ENCODE data around the gene ANKRD65. TPM values are rescaled to one million over a fixed set of nuclear protein-coding genes. Genes with fewer than 3 reads are reported as not detected.
"Not testable (repeated sequence)": the region's sequence is repeated elsewhere in the genome, so short reads cannot be mapped to it uniquely, and the experiment has no call there.

ANKRD65 gene
- total and polyA plus RNA-seq, 5 donors, result 1.6 to 4.5 (median 3.1) TPM

- DNase-seq, result peak in 1 of 3 donors; percentile 30
- Histone ChIP-seq H3K9me3 (ENCODE audit: control insufficient read depth, low read length) (no peaks in the 10 kb centered on the region), H3K27ac (ENCODE audit: low read length) (no peak overlapping the region), H3K4me3 (ENCODE audit: low read length) (no peak overlapping the region), H3K27me3 (ENCODE audit: control insufficient read depth, insufficient read depth) (no peaks in the 10 kb centered on the region), H3K4me1 (ENCODE audit: control insufficient read depth, insufficient read depth, low read length) (no peaks in the 10 kb centered on the region)
- ATAC-seq, result no peak
- 82% methylated on average over 30 of the region's 30 CpGs for WGBS
- intact Hi-C loops (cut with DNase I), result no loop called here
Measured at GRCh38 chr1:1455366-1455884, 34.3 kb upstream of the ANKRD65 start.

GRCh38 chr1:1454286-1455056 is 33.4 kb upstream of the ANKRD65 start:
- 73% methylated on average over 36 of the region's 41 CpGs for WGBS
- H3K4me3 ChIP-seq (ENCODE audit: low read length); H3K27ac ChIP-seq (ENCODE audit: low read length); H3K4me1 ChIP-seq (ENCODE audit: control insufficient read depth, insufficient read depth, low read length); intact Hi-C loops (cut with DNase I); ATAC-seq; H3K9me3 ChIP-seq (ENCODE audit: control insufficient read depth, low read length); H3K27me3 ChIP-seq (ENCODE audit: control insufficient read depth, insufficient read depth): not testable (repeated sequence)
- peak in 1 of 3 donors; percentile 21 for DNase-seq

GRCh38 chr1:1452882-1453281 is 31.8 kb upstream of the ANKRD65 start:
- ATAC-seq, result no peak
- WGBS, result 90% methylated on average over 16 of the region's 16 CpGs
- Histone ChIP-seq H3K9me3 (ENCODE audit: control insufficient read depth, low read length) (no peaks in the 10 kb centered on the region), H3K27me3 (ENCODE audit: control insufficient read depth, insufficient read depth) (no peaks in the 10 kb centered on the region), H3K27ac (ENCODE audit: low read length) (no peak overlapping the region), H3K4me1 (ENCODE audit: control insufficient read depth, insufficient read depth, low read length) (no peaks in the 10 kb centered on the region), H3K4me3 (ENCODE audit: low read length) (no peak overlapping the region)
- intact Hi-C loops (cut with DNase I), result no loop called here
- peak in 1 of 3 donors; percentile 24 for DNase-seq

- WGBS, result 83% methylated on average over 8 of the region's 8 CpGs
- H3K4me3 ChIP-seq (ENCODE audit: low read length); H3K9me3 ChIP-seq (ENCODE audit: control insufficient read depth, low read length); ATAC-seq; H3K27ac ChIP-seq (ENCODE audit: low read length); intact Hi-C loops (cut with DNase I); H3K4me1 ChIP-seq (ENCODE audit: control insufficient read depth, insufficient read depth, low read length); DNase-seq; H3K27me3 ChIP-seq (ENCODE audit: control insufficient read depth, insufficient read depth): not testable (repeated sequence)
Measured at GRCh38 chr1:1452365-1452739, 31.3 kb upstream of the ANKRD65 start.

- ATAC-seq, result no peak
- Histone ChIP-seq H3K9me3 (ENCODE audit: control insufficient read depth, low read length) (no peaks in the 10 kb centered on the region), H3K4me3 (ENCODE audit: low read length) (no peak overlapping the region), H3K27me3 (ENCODE audit: control insufficient read depth, insufficient read depth) (no peaks in the 10 kb centered on the region), H3K4me1 (ENCODE audit: control insufficient read depth, insufficient read depth, low read length) (no peaks in the 10 kb centered on the region), H3K27ac (ENCODE audit: low read length) (no peak overlapping the region)
- 88% methylated on average over 26 of the region's 26 CpGs for WGBS
- peak in 2 of 3 donors; percentile 37 to 42 for DNase-seq
- intact Hi-C loops (cut with DNase I), result no loop called here
Measured at GRCh38 chr1:1451696-1452364, 30.8 kb upstream of the ANKRD65 start.

- H3K4me1 ChIP-seq (ENCODE audit: control insufficient read depth, insufficient read depth, low read length); H3K4me3 ChIP-seq (ENCODE audit: low read length); H3K9me3 ChIP-seq (ENCODE audit: control insufficient read depth, low read length); H3K27me3 ChIP-seq (ENCODE audit: control insufficient read depth, insufficient read depth); H3K27ac ChIP-seq (ENCODE audit: low read length); intact Hi-C loops (cut with DNase I); ATAC-seq: not testable (repeated sequence)
- DNase-seq, result peak in 1 of 3 donors; percentile 23
- 83% methylated on average over 22 of the region's 22 CpGs for WGBS
Measured at GRCh38 chr1:1450616-1451015, 29.5 kb upstream of the ANKRD65 start.

GRCh38 chr1:1449099-1449739 is 28.1 kb upstream of the ANKRD65 start, which contains the start of gene ATAD3C:
Gene ATAD3C, plus strand, starts transcription at chr1:1449689. Its CDS starts 995 bp downstream, at chr1:1450684.
- 77% methylated on average over 6 of the region's 6 CpGs for WGBS
- ATAC-seq, result no peak
- Histone ChIP-seq H3K9me3 (ENCODE audit: control insufficient read depth, low read length) (no peaks in the 10 kb centered on the region), H3K27me3 (ENCODE audit: control insufficient read depth, insufficient read depth) (no peaks in the 10 kb centered on the region), H3K27ac (ENCODE audit: low read length) (no peak within 1 kb of the TSS), H3K4me3 (ENCODE audit: low read length) (no peak within 1 kb of the TSS), H3K4me1 (ENCODE audit: control insufficient read depth, insufficient read depth, low read length) (no peaks in the 10 kb centered on the region)
- intact Hi-C loops (cut with DNase I), result no loop called here
- DNase-seq, result no peak

GRCh38 chr1:1446631-1447030 is 25.6 kb upstream of the ANKRD65 start:
- H3K4me3 ChIP-seq (ENCODE audit: low read length); H3K9me3 ChIP-seq (ENCODE audit: control insufficient read depth, low read length); ATAC-seq; H3K4me1 ChIP-seq (ENCODE audit: control insufficient read depth, insufficient read depth, low read length); H3K27ac ChIP-seq (ENCODE audit: low read length); H3K27me3 ChIP-seq (ENCODE audit: control insufficient read depth, insufficient read depth); intact Hi-C loops (cut with DNase I): not testable (repeated sequence)
- 90% methylated on average over 19 of the region's 19 CpGs for WGBS
- peak in 1 of 3 donors; percentile 24 for DNase-seq

- Histone ChIP-seq H3K9me3 (ENCODE audit: control insufficient read depth, low read length) (no peaks in the 10 kb centered on the region), H3K27ac (ENCODE audit: low read length) (no peak overlapping the region), H3K4me1 (ENCODE audit: control insufficient read depth, insufficient read depth, low read length) (no peaks in the 10 kb centered on the region), H3K4me3 (ENCODE audit: low read length) (no peak overlapping the region), H3K27me3 (ENCODE audit: control insufficient read depth, insufficient read depth) (no peaks in the 10 kb centered on the region)
- ATAC-seq (peak in 1 of 2 donors; percentile 9), DNase-seq (peak in 2 of 3 donors; percentile 44 to 67)
- 81% methylated on average over 32 of the region's 32 CpGs for WGBS
- intact Hi-C loops (cut with DNase I), result loop anchor here in 1 of 4 donors (5.0 kb wide), 1 partner anchor 55 kb away; no protein-coding TSS in a partner anchor
Measured at GRCh38 chr1:1442069-1442770, 21.1 kb upstream of the ANKRD65 start.

GRCh38 chr1:1441002-1441888 is 20.2 kb upstream of the ANKRD65 start:
- 43% methylated on average over 29 of the region's 29 CpGs for WGBS
- Histone ChIP-seq H3K4me3 (ENCODE audit: low read length) (no peak overlapping the region), H3K27ac (ENCODE audit: low read length) (no peak overlapping the region), H3K27me3 (ENCODE audit: control insufficient read depth, insufficient read depth) (no peaks in the 10 kb centered on the region), H3K4me1 (ENCODE audit: control insufficient read depth, insufficient read depth, low read length) (no peaks in the 10 kb centered on the region), H3K9me3 (ENCODE audit: control insufficient read depth, low read length) (no peaks in the 10 kb centered on the region)
- intact Hi-C loops (cut with DNase I), result loop anchor here in 1 of 4 donors (5.0 kb wide), 1 partner anchor 56 kb away; no protein-coding TSS in a partner anchor
- peak; percentile 73 to 74 for ATAC-seq
- DNase-seq, result peak; percentile 57 to 87 (median 83)
